Activated T-helper 9 cell treated with anti-CD3 and anti-CD28 coated beads, Interleukin-2, amount 50 U/mL, for 16 hours (primary cell): Measurements from ENCODE around the gene MCMBP.
"Not testable (repeated sequence)": the region's sequence is repeated elsewhere in the genome, so short reads cannot be mapped to it uniquely, and the experiment has no call there.

Source experiments
- DNase-seq: peaks from one replicate; pipeline ENCODE4 v3.0.0-alpha.2; 2020; ENCODE audit warnings: low read depth

The MCMBP gene

GRCh38 chr10:119829429-119829828 is 43.2 kb downstream of the MCMBP start:
- DNase-seq: no peak

- no peak for DNase-seq
Observed at GRCh38 chr10:119827430-119827829, 45.2 kb downstream of the MCMBP start.

- DNase-seq: no peak
Observed at GRCh38 chr10:119826771-119827170, 45.9 kb downstream of the MCMBP start.

- DNase-seq: no peak
Observed at GRCh38 chr10:119824299-119824698, 48.3 kb downstream of the MCMBP start.

GRCh38 chr10:119821182-119821581 is 51.5 kb downstream of the MCMBP start:
- no peak for DNase-seq

GRCh38 chr10:119818889-119819270 is 53.8 kb downstream of the MCMBP start:
- DNase-seq: no peak

- DNase-seq: no peak
Observed at GRCh38 chr10:119817991-119818888, 54.4 kb downstream of the MCMBP start.

GRCh38 chr10:119815671-119816070 is 57.0 kb downstream of the MCMBP start:
- DNase-seq: no peak

GRCh38 chr10:119812684-119813083 is 60.0 kb downstream of the MCMBP start:
- no peak for DNase-seq

- no peak for DNase-seq
Observed at GRCh38 chr10:119811122-119811521, 61.5 kb downstream of the MCMBP start.

- no peak for DNase-seq
Observed at GRCh38 chr10:119807960-119808697, 64.5 kb downstream of the MCMBP start.

- DNase-seq: no peak
Observed at GRCh38 chr10:119806334-119807130, 66.1 kb downstream of the MCMBP start.

GRCh38 chr10:119805702-119806230 is 66.9 kb downstream of the MCMBP start:
- DNase-seq: no peak

GRCh38 chr10:119803264-119803663 is 69.4 kb downstream of the MCMBP start:
- DNase-seq: no peak

- no peak for DNase-seq
Observed at GRCh38 chr10:119801998-119802538, 70.6 kb downstream of the MCMBP start.

- no peak for DNase-seq
Observed at GRCh38 chr10:119801176-119801575, 71.5 kb downstream of the MCMBP start.

- DNase-seq: no peak
Observed at GRCh38 chr10:119796039-119796438, 76.6 kb downstream of the MCMBP start.

- not testable (repeated sequence) for DNase-seq
Observed at GRCh38 chr10:119795101-119795500, 77.5 kb downstream of the MCMBP start.

GRCh38 chr10:119786117-119786769 is 86.4 kb downstream of the MCMBP start:
- DNase-seq: no peak

GRCh38 chr10:119784340-119785067 is 88.1 kb downstream of the MCMBP start:
- DNase-seq: no peak

- DNase-seq: no peak
Observed at GRCh38 chr10:119783665-119784027, 89.0 kb downstream of the MCMBP start.
